NCI-H82 (cell line): ENCODE results near the gene GIMAP4.
"Not testable (repeated sequence)": the region's sequence is repeated elsewhere in the genome, so short reads cannot be mapped to it uniquely, and the experiment has no call there.

ENCODE experiments used
- DNase-seq: peaks from one replicate; lab custom pipeline; 2025; lab: John Stamatoyannopoulos, UW

The GIMAP4 gene

DNA sequence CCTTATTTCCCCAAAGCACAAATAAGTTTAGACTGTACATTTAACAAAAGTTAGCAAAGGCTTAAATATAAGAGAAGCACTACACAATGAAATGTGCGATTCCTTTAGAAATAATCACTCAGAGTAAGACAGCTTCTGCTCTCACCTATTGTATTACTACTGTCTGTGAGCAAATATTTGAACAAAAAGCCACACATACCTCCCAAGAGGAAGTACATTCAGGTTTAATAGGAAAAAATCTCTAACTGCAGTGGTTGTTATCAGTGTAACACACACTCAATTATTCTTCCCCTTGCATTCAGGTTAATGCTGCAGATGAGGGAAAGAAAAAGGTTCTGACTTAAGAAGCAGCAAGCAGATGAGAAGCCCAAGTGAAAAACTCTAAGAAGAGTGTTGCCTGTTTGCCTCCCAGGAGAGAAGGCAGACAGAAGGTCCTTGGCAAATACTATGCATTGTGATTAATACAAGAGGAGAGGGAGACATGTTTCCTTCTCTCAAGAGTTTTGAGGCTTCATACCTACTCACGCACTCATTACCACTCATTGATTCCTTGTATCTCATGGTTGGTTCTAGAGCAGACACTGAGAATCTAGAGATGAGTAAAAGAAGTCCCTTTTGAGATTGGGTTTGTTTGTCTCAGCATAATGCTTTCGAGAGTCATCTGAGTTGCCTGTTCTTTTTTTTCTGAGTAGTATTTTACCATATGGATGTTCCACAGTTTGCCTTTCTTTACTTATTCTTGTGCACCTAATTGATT lies 13.6 kb downstream of the GIMAP4 start:
- DNase-seq: no peak

DNA sequence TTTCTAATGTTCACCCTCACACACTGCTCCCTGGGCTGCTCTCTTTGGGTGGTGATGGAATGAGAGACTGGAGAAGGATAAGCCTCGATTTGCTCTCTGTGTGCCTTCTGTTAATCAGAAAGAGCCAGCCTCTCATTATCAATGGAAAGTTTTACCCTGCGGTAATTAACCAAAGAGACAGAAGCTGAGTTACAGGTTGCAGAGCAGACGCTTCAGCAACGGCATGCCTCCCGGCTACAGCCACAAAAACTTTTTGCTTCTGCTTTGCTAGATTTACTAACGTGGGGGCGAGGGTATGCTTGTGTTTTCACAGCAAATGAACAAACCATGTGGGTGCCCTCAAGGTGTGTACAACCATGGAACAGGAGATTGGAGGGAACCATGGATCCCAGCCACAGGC lies 18.0 kb downstream of the GIMAP4 start:
- DNase-seq: no peak

DNA sequence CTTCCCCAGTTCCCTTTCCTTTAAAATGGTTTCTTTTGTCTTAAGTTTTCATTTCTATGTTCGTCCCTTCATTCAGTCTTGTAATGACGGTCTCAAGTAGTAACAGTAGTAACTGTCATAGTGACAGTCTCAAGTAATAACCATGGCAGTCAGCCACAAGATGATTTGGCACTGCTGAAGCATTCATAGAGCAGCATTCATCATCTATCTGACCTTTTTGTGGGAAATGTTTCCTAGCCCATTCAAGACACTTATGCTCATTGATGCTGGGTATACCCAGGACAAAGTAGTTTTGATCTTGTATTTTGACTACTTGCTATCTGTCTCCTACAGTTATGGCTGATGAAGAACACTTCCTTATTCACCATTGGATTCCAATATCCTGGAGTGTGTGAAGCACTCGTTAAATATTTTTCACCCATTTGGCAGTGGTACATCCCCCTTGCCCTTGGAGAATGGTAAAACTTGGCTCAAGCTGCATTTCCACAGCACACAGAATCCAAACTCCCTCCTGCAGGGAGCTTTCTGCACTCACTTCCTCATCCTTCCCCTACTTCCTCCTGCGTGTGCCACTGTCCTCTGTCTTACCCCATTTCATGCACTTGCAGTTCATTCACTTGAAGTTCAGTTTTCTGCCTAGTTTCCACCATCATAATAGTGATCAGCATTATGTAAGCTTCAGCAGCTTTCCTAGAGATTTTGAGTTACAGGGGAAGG lies 19.0 kb downstream of the GIMAP4 start:
- no peak for DNase-seq

DNA sequence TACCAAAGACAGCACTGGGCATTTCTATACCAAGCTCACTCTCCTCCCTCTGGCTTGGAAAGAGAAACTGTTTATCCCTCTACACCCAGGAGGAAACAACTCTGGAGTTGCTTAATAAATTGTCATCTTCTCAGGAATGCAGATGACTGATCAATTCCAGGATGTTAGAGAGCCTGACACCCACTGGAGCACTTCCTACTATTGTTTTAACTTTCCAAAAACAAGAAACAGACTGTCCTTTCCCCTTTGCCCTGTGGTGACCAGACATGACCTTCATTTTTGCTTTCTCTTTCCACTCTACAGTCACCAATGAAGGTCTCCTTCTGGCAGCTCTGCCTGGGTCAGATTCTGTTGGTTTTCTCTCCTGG lies 19.6 kb downstream of the GIMAP4 start:
- DNase-seq: no peak

DNA sequence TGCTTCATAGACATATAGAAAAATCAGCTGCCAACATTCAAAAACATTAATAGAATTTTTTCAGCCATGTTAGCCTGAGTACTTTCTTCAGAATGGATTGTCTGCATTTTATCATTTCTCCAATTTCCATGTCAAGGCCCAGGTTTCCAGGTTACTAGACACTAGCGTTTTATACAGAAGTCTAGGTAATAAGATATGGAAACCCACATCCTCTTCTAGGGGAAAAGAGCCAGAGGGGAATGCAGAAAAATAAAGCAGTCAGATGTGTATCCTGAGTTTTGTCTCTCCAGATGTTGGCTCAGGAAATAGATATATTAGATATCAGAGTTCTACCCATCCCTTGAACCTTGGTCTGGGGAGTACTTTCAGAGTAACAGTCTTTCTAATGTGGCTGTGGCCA lies 20.4 kb downstream of the GIMAP4 start:
- DNase-seq: no peak

DNA sequence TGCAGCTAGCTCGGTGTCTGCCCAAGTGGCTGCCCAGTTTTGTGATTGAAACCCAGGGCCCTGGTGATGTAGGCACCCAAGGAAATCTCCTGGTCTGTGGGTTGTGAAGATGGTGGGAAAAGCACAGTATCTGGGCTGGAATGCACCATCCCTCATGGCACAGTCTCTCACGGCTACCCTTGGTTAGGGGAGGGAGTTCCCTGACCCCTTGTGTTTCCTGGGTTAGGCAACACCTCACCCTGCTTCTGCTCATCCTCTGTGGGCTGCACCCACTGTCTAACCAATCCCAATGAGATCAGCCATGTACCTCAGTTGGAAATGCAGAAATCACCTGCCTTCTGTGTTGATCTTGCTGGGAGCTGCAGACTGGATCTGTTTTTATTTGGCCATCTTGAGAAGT lies 27.6 kb downstream of the GIMAP4 start:
- no peak for DNase-seq

DNA sequence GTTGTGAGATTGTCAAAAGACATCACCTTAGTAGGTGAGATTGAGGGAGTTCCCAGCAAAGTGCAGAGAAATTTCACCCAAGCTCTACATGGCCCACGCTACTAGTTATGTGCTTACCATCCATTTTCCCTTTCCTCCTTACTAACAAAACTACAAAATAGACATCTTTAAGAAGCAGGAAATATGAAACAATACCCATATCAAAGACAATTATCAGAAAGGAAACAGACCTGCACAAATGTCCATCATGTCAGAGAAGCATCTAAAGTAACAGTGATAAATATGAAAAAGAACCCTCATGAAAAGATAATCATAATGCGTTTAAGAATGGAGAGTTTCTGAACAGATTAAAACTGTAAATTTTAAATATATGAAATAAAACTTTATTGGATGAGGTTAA lies 28.2 kb downstream of the GIMAP4 start:
- no peak for DNase-seq

DNA sequence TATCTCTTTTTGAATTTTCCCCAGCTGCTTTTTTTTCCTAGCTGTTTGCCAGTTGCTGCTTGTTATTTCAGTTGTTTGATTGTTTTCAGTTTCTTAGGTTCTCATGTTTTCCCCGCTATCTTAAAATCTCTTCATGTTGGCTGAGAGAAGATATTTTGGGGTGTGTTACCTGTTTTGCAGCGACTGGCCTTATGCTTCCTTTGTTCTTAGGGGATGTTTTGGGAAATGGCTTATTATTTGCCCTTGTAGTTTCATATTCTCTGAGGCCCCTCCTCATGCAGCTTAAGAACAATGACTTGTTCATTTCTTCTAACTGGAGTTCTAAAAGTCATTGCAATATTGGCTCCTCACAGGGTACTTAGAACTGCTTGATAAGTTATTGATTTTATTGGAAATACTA lies 36.4 kb downstream of the GIMAP4 start:
- not testable (repeated sequence) for DNase-seq

DNA sequence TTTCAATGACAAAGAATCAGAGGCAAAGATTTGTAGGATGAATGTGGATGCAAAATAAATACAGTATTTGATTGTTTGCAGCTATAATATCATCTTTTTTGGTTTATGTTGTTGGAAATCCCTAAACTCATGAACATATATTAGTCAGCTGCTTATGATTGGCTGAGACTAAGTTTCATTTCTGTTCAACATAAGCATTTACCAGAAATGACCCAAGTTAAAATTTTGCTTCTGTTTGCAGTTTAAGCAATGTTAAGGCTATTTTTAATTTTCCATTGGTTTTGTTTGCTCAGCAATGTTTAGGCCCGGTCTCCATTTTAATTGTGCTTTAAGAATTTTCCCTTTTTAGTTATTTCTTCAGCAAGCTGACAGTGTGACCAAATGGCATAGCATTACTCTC lies 43.0 kb downstream of the GIMAP4 start:
- no peak for DNase-seq

DNA sequence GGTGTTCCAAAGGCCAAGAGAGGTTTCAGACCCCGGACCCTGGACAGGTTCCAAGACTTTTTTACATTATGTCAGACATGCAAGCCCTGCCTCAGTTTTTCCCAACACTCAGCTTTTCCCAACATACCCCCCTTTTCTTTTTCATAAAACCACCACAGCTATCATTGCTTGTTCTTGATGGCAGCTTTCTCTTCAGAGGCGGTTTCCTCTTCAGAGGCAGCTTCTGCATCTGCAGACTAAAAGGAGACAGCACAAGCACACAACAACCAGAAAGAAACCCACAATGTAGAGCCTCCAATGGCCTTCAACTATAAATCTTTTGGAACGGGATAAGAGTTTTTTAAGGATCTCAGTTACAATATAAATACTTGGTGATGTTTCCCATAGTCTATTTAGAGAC lies 45.7 kb downstream of the GIMAP4 start:
- no peak for DNase-seq

DNA sequence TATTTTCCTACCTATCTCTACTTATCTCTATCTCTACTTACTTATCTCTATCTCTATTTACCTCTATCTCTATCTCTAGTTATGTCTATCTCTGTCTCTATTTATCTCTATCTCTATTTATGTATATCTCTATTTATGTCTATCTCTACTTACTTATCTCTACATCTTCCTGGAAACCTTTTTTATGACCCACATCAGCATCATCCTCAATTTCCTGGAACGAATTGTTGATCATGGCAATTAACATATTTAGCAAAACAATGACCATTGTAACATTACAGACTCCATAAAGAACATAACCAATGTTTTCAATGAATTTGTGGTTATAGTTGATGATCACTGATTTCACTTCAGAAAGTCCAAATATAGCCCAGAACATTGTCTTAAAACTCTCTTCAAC lies 46.7 kb downstream of the GIMAP4 start:
- DNase-seq: no peak

DNA sequence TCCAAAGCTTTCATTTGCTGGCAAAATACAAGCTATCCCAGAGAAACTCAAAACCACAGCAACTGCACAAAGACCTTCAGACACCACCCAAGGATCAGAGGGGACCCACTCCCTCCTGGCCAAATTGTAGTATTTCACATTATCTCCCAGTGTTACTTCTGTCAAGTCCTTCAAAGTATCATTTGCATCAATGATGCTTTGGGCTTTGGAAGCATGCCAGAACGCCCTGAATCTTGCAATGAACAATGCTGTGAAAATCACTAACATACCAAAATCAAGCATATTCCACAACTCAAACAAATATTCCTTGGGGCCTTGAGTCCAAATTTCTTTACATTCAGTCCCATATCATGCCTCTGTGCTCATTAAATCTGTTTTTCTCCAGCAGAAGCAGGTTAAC lies 47.2 kb downstream of the GIMAP4 start:
- DNase-seq: not testable (repeated sequence)

DNA sequence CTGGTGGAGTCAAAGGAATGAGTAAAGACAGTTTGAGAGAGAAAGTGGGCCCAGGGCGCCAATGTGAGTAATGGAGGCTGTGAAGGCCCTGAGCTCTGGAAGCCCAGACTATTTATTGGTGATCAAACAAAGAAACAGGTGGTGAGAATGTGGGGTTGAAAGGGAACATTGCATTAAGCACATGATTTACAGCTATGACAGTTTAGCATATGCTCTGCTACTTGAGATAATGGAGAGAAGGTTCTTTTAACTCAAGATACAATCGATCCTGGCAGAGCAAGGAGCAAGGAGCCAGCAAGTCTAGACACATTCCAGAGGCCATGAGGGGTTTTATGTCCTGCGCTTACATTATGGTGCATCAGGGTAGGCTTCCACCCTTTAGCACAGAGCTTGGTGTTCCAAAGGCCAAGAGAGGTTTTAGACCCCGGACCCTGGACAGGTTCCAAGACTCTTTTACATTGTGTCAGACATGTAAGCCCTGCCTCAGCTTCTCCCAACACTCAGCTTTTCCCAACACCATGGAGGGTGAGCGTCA lies 48.1 kb downstream of the GIMAP4 start:
- DNase-seq: peak; percentile 39

DNA sequence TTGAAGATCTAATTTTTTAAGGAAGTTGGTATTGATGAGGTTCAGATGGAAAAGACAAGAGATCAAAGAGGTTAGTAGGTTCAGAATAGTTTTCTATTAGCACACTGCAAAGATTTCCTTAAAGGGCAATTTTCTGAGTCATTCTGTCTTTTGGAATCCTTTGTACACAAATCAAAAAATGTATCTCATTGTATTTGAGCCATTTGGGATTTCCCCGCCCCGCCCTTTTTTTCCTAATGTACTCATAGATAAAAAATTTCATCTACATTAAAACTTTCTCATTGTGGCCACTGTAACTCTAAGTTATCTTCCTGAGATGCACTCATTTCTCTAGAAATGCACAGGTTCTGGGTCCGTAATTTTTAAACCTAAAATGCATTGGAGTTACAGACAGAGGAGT lies 52.9 kb downstream of the GIMAP4 start:
- DNase-seq: no peak

DNA sequence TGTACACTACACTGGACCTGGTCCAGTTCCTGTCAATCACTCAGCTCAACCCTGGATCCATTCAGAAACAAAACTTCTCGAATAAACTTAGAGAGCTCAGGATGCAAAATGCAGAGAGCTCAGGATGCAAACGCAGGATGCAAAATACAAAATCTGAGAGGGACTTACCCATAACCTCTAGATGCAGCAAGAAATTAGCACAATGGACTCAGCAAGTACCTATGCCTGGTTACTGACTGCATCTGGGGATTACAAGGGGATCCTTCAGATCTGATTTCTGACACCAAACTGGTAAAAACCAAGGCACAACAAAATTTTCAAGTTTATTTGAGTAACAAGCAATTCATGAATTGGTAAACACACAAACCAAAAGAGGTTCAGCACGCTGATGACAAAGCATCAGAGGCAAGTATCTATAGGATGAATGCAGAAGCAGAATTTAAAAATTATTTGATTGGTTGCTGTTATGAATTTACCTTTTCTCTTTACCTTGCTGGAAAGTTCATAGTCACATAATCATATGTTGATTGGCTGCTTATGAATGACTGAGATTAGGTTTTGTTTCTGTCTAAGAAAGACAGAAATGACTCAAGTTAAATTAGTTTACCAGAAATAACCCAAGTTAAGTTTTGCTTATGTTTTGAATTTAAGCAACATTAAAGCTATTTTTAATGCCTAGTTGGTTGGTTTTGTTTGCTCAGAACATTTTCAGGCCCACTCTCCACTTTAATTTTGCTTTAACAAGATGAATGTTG lies 53.6 kb downstream of the GIMAP4 start:
- no peak for DNase-seq

DNA sequence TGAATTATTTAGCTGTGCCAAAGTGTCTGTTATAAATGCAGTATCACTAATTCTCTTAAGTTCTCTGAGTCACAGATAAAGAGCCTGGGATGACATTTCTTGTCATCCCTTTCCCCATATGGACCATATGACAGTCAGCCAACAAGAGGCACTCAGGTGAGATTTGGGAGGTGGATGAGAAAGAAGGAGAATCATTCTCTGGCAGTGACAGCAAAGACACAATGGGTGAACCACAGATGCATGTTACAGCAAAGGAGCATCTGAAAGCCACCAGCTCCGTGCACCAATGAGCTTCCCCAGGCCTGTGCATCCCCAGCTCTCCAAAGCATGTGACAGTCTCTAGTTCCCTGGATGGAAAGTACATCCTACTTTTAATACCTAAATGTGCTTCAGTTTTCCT lies 54.2 kb downstream of the GIMAP4 start:
- no peak for DNase-seq
